Epithelial cell of proximal tubule (primary cell): Measurements from ENCODE around the gene FTL. TPM values are rescaled to one million over a fixed set of nuclear protein-coding genes. Genes with fewer than 3 reads are reported as not detected.

Experiments
- DNase-seq: peaks from one replicate; pipeline ENCODE4 v3.0.0-alpha.2; 2011; ENCODE audit warnings: low read depth
- H3K4me3 ChIP-seq: 2 replicates; pipeline ENCODE4 v1.5.1; 2011; ENCODE audit warnings: low read depth, mild to moderate bottlenecking, low read length
- total RNA-seq: library from RNA; depleted of rRNA; stranded (reverse); fragments of >200 nt; gene quantifications from 2 replicates; pipeline ENCODE4 v1.2.3, GENCODE V29; 2015
- TF ChIP-seq, protein P1 (sequence below): conservative IDR thresholded peaks from 2 replicates; pipeline ENCODE4 v1.5.1; 2012; ENCODE audit warnings: low read depth, mild to moderate bottlenecking, low read length

FTL gene
- total RNA-seq, 1 donor from 2014 or later = 2,420 TPM

DNA sequence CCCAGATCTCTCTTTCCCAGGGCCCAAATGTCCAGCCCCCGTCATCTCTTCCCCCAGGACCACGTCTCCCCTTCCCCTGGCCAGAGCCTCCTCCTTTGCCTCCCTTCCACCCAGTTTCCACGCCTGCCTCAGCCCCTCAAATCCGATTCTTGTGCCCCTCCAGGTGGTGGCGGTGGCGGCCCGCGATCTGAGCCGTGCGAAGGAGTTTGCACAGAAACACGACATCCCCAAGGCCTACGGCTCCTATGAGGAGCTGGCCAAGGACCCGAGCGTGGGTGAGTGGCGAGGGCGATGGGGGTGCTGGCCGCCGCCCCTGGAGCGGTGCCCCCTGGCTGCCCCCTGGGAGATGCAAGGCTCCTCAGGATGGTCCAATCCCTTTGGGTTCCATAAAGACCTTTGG is 30.3 kb upstream of the FTL start:
- H3K4me3 ChIP-seq = no peak overlapping the region
- no peak for DNase-seq
- TF ChIP-seq, protein P1, sequence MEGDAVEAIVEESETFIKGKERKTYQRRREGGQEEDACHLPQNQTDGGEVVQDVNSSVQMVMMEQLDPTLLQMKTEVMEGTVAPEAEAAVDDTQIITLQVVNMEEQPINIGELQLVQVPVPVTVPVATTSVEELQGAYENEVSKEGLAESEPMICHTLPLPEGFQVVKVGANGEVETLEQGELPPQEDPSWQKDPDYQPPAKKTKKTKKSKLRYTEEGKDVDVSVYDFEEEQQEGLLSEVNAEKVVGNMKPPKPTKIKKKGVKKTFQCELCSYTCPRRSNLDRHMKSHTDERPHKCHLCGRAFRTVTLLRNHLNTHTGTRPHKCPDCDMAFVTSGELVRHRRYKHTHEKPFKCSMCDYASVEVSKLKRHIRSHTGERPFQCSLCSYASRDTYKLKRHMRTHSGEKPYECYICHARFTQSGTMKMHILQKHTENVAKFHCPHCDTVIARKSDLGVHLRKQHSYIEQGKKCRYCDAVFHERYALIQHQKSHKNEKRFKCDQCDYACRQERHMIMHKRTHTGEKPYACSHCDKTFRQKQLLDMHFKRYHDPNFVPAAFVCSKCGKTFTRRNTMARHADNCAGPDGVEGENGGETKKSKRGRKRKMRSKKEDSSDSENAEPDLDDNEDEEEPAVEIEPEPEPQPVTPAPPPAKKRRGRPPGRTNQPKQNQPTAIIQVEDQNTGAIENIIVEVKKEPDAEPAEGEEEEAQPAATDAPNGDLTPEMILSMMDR = no peak

DNA sequence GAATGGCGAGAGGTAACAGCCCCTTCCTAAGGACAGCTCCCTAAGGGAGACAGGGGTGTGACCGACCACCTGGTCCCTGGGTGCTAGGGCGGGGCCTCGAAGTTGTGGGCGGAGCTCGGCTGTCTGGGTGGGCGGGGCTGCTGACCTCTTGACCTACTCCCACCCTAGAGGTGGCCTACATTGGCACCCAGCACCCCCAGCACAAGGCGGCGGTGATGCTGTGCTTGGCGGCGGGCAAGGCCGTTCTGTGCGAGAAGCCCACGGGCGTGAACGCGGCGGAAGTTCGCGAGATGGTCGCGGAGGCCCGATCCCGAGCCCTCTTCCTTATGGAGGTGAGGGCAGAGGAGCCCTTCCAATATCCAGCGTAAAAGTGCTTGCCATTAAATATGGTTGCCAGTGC is 29.2 kb upstream of the FTL start:
- no peak overlapping the region for H3K4me3 ChIP-seq
- TF ChIP-seq, protein P1 = no peak
- DNase-seq = no peak

DNA sequence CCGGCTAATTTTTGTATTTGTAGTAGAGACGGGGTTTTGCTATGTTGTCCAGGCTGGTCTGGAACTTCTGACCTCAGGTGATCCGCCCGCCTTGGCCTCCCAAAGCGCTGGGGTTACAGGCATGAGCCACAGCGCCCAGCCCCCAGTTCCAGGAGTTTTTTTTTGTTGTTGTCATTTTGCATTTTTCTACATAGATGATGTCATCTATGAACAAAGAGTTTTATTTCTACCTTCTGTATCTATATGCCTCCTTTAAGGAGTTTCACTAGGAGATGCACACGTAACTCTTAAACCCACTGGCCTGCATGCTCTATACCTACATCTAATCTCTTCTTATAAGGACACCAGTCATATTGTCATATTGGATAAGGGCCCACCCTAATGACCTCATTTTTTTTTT is 26.9 kb upstream of the FTL start:
- H3K4me3 ChIP-seq = no peak overlapping the region
- DNase-seq = no peak
- TF ChIP-seq, protein P1 = no peak

DNA sequence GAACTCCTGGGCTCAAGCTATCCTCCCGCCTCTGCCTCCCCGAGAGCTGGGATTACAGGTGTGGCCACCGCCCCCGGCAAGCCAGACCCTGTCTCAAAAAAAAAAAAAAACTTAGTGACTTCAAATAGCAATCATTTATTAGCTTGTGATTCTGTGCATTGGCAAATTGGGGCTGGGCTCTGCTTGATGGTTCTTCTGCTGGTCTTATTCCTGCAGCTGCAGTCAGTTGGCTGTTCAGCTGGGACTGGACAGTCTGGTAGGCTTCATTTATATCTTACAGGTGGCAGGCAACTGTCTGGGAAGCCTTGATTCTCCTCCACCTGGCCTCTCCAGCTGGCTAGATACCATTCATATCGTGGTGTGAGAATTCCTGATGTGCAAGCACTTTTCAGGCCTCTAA is 24.2 kb upstream of the FTL start:
- H3K4me3 ChIP-seq = no peak overlapping the region
- DNase-seq = no peak
- TF ChIP-seq, protein P1 = no peak

DNA sequence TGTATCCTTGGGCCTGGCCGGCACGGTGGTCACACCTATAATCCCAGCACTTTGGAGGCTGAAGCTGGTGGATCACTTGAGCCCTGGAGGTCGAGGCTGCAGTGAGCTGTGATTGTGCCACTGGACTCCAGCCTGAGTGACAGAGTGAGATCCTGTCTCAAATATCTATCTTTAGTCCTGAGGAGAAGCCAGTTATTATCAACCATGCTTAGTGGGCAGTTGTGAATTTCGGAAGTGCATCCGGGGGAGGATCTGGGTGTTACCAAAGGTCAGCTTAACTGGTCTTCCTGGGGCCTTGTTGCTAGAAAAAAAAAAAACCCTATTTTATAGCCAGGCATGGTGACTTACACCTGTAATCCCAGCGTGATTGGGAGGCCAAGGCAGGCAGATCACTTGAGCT is 22.0 kb upstream of the FTL start:
- TF ChIP-seq, protein P1 = no peak
- no peak for DNase-seq
- H3K4me3 ChIP-seq = no peak overlapping the region

DNA sequence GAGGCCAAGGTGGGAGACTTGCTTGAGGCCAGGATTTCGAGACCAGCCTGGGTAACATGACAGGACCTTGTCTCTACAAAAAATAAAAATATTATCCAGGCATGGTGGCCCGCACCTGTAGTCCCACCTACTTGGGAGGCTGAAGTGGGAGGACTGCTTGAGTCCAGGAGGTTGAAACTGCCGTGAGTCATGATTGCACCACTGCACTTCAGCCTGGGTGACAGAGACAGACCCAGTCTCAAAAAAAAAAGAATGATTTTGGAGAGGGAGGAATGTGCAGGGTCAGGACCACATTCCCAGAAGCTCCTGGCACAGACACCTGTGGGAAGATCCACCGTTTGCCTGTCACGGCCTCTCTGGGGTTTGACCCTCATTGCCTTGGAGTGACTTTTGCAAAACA is 19.7 kb upstream of the FTL start:
- TF ChIP-seq, protein P1 = no peak
- no peak for DNase-seq
- H3K4me3 ChIP-seq = no peak overlapping the region

DNA sequence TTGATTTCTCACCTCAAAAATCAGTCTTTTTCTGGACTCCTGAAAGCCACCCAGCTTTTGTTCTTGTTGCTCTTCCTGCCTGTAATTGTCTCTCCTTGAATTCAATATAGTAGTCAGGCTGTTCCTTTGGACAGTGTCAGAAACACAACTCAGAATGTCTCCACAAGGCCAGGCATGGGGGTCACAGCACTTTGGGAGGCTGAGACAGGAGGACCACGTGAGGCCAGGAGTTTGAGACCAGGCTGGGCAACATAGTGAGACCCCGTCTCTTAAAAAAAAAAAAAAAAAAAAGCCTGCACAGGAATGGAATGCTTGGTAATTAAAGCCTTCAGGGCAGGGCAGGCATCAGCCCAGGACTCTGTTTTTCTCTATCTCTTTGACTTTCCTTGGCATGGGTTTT is 19.3 kb upstream of the FTL start:
- H3K4me3 ChIP-seq = no peak overlapping the region
- DNase-seq = no peak
- TF ChIP-seq, protein P1 = no peak
